ENCODE results near the gene SMAD9.

The SMAD9 gene

GRCh38 chr13:36919833-36920615 is at the start of gene SMAD9:
Gene SMAD9, minus strand, starts transcription at chr13:36920238. Its CDS starts 40,549 bp downstream, at chr13:36879689.
- DNase-seq = peak; percentile 64 to 87

GRCh38 chr13:36966404-36966803 is 46.4 kb upstream of the SMAD9 start:
- DNase-seq = no peak

- peak in 1 of 2 experiments; percentile 17 for DNase-seq
Observed at GRCh38 chr13:36965767-36966166, 45.7 kb upstream of the SMAD9 start.

- no peak for DNase-seq
Observed at GRCh38 chr13:36959456-36960116, 39.5 kb upstream of the SMAD9 start.

GRCh38 chr13:36954542-36954941 is 34.5 kb upstream of the SMAD9 start:
- DNase-seq = peak; percentile 91 to 94

- no peak for DNase-seq
Observed at GRCh38 chr13:36950920-36951319, 30.9 kb upstream of the SMAD9 start.

GRCh38 chr13:36950330-36950729 is 30.3 kb upstream of the SMAD9 start:
- DNase-seq = no peak

- no peak for DNase-seq
Observed at GRCh38 chr13:36945078-36945477, 25.0 kb upstream of the SMAD9 start.

- no peak for DNase-seq
Observed at GRCh38 chr13:36925603-36926002, 5.6 kb upstream of the SMAD9 start.

GRCh38 chr13:36924001-36924400 is 4.0 kb upstream of the SMAD9 start:
- no peak for DNase-seq

GRCh38 chr13:36921631-36922301 is 1.7 kb upstream of the SMAD9 start:
- peak in 1 of 2 experiments; percentile 29 for DNase-seq

GRCh38 chr13:36920616-36921185 is 663 bp upstream of the SMAD9 start:
- peak; percentile 63 to 74 for DNase-seq

GRCh38 chr13:36919171-36919832 is 736 bp downstream of the SMAD9 start:
- DNase-seq = peak; percentile 86 to 88

GRCh38 chr13:36918246-36919131 is 1.5 kb downstream of the SMAD9 start:
- DNase-seq = peak; percentile 68 to 80

GRCh38 chr13:36917311-36917710 is 2.7 kb downstream of the SMAD9 start:
- no peak for DNase-seq

GRCh38 chr13:36915896-36916640 is 4.0 kb downstream of the SMAD9 start:
- DNase-seq = peak; percentile 38 to 41

GRCh38 chr13:36915106-36915505 is 4.9 kb downstream of the SMAD9 start:
- peak in 1 of 2 experiments; percentile 20 for DNase-seq

GRCh38 chr13:36914648-36915047 is 5.4 kb downstream of the SMAD9 start:
- DNase-seq = no peak

GRCh38 chr13:36913463-36913862 is 6.6 kb downstream of the SMAD9 start:
- DNase-seq = no peak

- DNase-seq = peak in 1 of 2 experiments; percentile 7
Observed at GRCh38 chr13:36912973-36913372, 7.1 kb downstream of the SMAD9 start.

GRCh38 chr13:36912369-36912768 is 7.7 kb downstream of the SMAD9 start:
- DNase-seq = no peak
